ENCODE measurements around the gene C6orf52.

DNA sequence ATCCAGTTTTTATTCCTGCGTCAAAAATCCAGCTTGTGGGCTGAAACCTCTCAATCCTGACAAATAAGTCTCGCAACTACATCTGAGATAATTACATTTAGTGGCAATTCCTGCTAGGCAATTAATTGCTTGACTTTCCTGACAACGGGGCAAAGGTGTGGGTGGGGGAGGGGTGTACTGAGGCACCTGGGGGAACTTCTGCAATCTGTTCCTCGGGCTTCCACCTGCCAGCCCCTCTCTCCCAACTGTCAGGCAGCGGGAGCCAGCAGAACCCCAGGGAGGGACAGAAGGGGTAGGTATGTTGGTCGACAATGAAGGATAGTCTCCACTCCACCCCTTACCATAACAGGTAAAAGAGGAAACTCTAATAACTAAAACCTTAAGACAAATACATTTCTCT, 6.8 kb downstream of the C6orf52 start:
- TF ChIP-seq, protein P1, sequence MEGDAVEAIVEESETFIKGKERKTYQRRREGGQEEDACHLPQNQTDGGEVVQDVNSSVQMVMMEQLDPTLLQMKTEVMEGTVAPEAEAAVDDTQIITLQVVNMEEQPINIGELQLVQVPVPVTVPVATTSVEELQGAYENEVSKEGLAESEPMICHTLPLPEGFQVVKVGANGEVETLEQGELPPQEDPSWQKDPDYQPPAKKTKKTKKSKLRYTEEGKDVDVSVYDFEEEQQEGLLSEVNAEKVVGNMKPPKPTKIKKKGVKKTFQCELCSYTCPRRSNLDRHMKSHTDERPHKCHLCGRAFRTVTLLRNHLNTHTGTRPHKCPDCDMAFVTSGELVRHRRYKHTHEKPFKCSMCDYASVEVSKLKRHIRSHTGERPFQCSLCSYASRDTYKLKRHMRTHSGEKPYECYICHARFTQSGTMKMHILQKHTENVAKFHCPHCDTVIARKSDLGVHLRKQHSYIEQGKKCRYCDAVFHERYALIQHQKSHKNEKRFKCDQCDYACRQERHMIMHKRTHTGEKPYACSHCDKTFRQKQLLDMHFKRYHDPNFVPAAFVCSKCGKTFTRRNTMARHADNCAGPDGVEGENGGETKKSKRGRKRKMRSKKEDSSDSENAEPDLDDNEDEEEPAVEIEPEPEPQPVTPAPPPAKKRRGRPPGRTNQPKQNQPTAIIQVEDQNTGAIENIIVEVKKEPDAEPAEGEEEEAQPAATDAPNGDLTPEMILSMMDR (IDR thresholded peaks at IDR 0.05), result no peak
- no peak for TF ChIP-seq EZH2phosphoT487 (IDR thresholded peaks at IDR 0.05)
- TF ChIP-seq EZH2 (IDR thresholded peaks at IDR 0.05), result no peak

Data from neural progenitor cell (in vitro differentiated cells).